HepG2 (cell line): ENCODE measurements around the gene TULP3. TPM values are rescaled to one million over a fixed set of nuclear protein-coding genes. Genes with fewer than 3 reads are reported as not detected.

Experiments
- DMAP1 ChIP-seq: IDR thresholded peaks from 2 replicates; pipeline ENCODE4 v1.6.1; 2016
- FOXM1 ChIP-seq: sonication (generic); formaldehyde crosslinking; IDR thresholded peaks from 2 replicates; pipeline ENCODE4 v1.5.0; 2020; ENCODE audit warnings: missing genetic modification reagents
- GFI1 ChIP-seq: sonication (generic); formaldehyde crosslinking; IDR thresholded peaks from 2 replicates; pipeline ENCODE4 v1.5.0; 2020; ENCODE audit warnings: missing genetic modification reagents, mild to moderate bottlenecking, borderline replicate concordance
- HHEX ChIP-seq: IDR thresholded peaks from 2 replicates; pipeline ENCODE4 v1.6.1; 2016; ENCODE audit warnings: control low read depth
- HNRNPH1 ChIP-seq: fragments of 200-400 bp; formaldehyde crosslinking; optimal IDR thresholded peaks from 2 replicates; pipeline ENCODE3; 2017; ENCODE audit warnings: mild to moderate bottlenecking, low read depth, low read length
- KDM4B ChIP-seq: sonication (generic); formaldehyde crosslinking; IDR thresholded peaks from 2 replicates; pipeline ENCODE4 v1.4.0; 2020; ENCODE audit warnings: missing genetic modification reagents
- NFE2L2 ChIP-seq: fragments of 150-350 bp; IDR thresholded peaks from 2 replicates; pipeline ENCODE4 v1.6.1; 2014; ENCODE audit warnings: low read length
- NR2F1 ChIP-seq, 2 experiments: fragments of 450-650 bp in 1 of 2; formaldehyde crosslinking in 1 of 2; IDR thresholded peaks; 2 replicates each; pipeline versions ENCODE4 v1.5.0 to v1.6.1; 2016 to 2020; ENCODE audit warnings: mild to moderate bottlenecking in 1 of 2, missing compliant biosample characterization in 1 of 2, missing genetic modification reagents in 1 of 2, moderate library complexity in 1 of 2
- PPARG ChIP-seq: conservative IDR thresholded peaks from 2 replicates; pipeline ENCODE4 v1.6.1; 2016; ENCODE audit warnings: missing biosample characterization, missing genetic modification reagents
- RFXAP ChIP-seq: sonication (generic); formaldehyde crosslinking; IDR thresholded peaks from 2 replicates; pipeline ENCODE4 v1.4.0; 2020; ENCODE audit warnings: missing genetic modification reagents, borderline replicate concordance
- SATB2 ChIP-seq: sonication (generic); formaldehyde crosslinking; IDR thresholded peaks from 2 replicates; pipeline ENCODE4 v1.5.0; 2020; ENCODE audit warnings: missing genetic modification reagents
- WIZ ChIP-seq: sonication (generic); formaldehyde crosslinking; IDR thresholded peaks from 2 replicates; pipeline ENCODE4 v1.5.1; 2020; ENCODE audit warnings: mild to moderate bottlenecking, missing genetic modification reagents
- ZBTB7A ChIP-seq: sonication (generic); formaldehyde crosslinking; IDR thresholded peaks from 2 replicates; pipeline ENCODE4 v1.8.0; 2022; ENCODE audit warnings: mild to moderate bottlenecking, missing genetic modification reagents
- ZFAT ChIP-seq: sonication (generic); formaldehyde crosslinking; conservative IDR thresholded peaks from 2 replicates; pipeline ENCODE4 v1.8.1; 2023; ENCODE audit warnings: missing genetic modification reagents, inconsistent platforms
- ZNF180 ChIP-seq: sonication (generic); formaldehyde crosslinking; IDR thresholded peaks from 2 replicates; pipeline ENCODE4 v1.4.0; 2020; ENCODE audit warnings: low read depth, missing genetic modification reagents, borderline replicate concordance
- ZNF331 ChIP-seq: sonication (generic); formaldehyde crosslinking; IDR thresholded peaks from 2 replicates; pipeline ENCODE4 v1.4.0; 2020; ENCODE audit warnings: missing genetic modification reagents
- ZNF33A ChIP-seq: sonication (generic); formaldehyde crosslinking; IDR thresholded peaks from 2 replicates; pipeline ENCODE4 v1.5.1; 2020; ENCODE audit warnings: missing genetic modification reagents, mild to moderate bottlenecking, moderate library complexity, borderline replicate concordance
- ZNF616 ChIP-seq: sonication (generic); formaldehyde crosslinking; IDR thresholded peaks from 2 replicates; pipeline ENCODE4 v1.5.0; 2020; ENCODE audit warnings: low read depth, mild to moderate bottlenecking, missing genetic modification reagents
- ZNF720 ChIP-seq: sonication (generic); formaldehyde crosslinking; IDR thresholded peaks from 2 replicates; pipeline ENCODE4 v1.4.0; 2020; ENCODE audit warnings: missing genetic modification reagents
- ZNF737 ChIP-seq: sonication (generic); formaldehyde crosslinking; IDR thresholded peaks from 2 replicates; pipeline ENCODE4 v1.5.0; 2020; ENCODE audit warnings: missing genetic modification reagents, mild to moderate bottlenecking, borderline replicate concordance
- ZNF83 ChIP-seq: sonication (generic); formaldehyde crosslinking; IDR thresholded peaks from 2 replicates; pipeline ENCODE4 v1.4.0; 2020; ENCODE audit warnings: missing genetic modification reagents, mild to moderate bottlenecking, borderline replicate concordance
- polyA plus RNA-seq, 8 experiments: library from polyadenylated mRNA; depleted of rRNA in 3 of 8; stranded (reverse) in 7 of 8; unstranded in 1 of 8; fragments of >200 nt; fragmentation: Illumina TruSeq in 4 of 8; extraction: Trizol in 4 of 8; gene quantifications; 2 replicates each; pipeline versions ENCODE4 v1.2.1 to v1.2.3, GENCODE V29; 2011 to 2016; ENCODE audit warnings: low read depth in 4 of 8, missing spikeins in 1 of 8, mixed read lengths in 1 of 8; ENCODE audit not compliant: insufficient read depth in 1 of 8
- total RNA-seq, 5 experiments: library from RNA; depleted of rRNA; stranded (reverse); fragments of >200 nt; fragmentation: Illumina TruSeq; extraction: Trizol; gene quantifications; 2 replicates each; pipeline ENCODE4 v1.2.3, GENCODE V29; 2016; ENCODE audit warnings: low read depth in 1 of 5
- TF ChIP-seq, protein P1 (sequence below): sonication (generic); formaldehyde crosslinking; IDR thresholded peaks from 2 replicates; pipeline ENCODE4 v1.5.0; 2020; ENCODE audit warnings: mild to moderate bottlenecking, missing genetic modification reagents, borderline replicate concordance
- TF ChIP-seq, protein P2 (sequence below): sonication (generic); formaldehyde crosslinking; IDR thresholded peaks from 2 replicates; pipeline ENCODE4 v1.4.0; 2020; ENCODE audit warnings: missing genetic modification reagents
- TF ChIP-seq, protein P3 (sequence below): sonication (generic); formaldehyde crosslinking; IDR thresholded peaks from 2 replicates; pipeline ENCODE4 v1.9.0; 2021; ENCODE audit warnings: missing genetic modification reagents, borderline replicate concordance
- TF ChIP-seq, protein P4 (sequence below): sonication (generic); formaldehyde crosslinking; IDR thresholded peaks from 2 replicates; pipeline ENCODE4 v1.4.0; 2020; ENCODE audit warnings: mild to moderate bottlenecking, missing genetic modification reagents
- TF ChIP-seq, protein P5 (sequence below): fragments of 450-650 bp; IDR thresholded peaks from 2 replicates; pipeline ENCODE4 v1.6.1; 2017

The TULP3 gene
- total and polyA plus RNA-seq, 2 of the 13 experiments (the other 11 are each of a cell fraction or from before 2014, with no cell fraction given) = 11.2 to 13.2 TPM

DNA sequence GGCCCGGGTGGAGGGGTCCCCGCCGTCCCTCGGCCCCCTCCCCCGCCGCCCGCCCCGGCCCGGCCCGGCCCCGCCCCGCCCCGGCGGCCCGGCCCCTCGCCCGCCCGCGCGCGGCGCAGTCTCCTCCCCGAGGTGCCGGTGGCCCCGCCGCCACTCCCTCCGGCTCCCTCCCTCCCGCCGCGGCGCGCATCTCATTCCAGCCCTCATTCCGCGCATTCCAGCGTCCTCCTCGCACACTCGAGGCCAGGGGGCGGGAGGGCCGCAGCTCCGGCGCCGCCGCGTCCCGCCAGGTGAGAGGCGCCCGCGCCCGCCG, 68.5 kb downstream of the TULP3 start, which contains the start of gene TEAD4 (continued):
- TF ChIP-seq, protein P1, sequence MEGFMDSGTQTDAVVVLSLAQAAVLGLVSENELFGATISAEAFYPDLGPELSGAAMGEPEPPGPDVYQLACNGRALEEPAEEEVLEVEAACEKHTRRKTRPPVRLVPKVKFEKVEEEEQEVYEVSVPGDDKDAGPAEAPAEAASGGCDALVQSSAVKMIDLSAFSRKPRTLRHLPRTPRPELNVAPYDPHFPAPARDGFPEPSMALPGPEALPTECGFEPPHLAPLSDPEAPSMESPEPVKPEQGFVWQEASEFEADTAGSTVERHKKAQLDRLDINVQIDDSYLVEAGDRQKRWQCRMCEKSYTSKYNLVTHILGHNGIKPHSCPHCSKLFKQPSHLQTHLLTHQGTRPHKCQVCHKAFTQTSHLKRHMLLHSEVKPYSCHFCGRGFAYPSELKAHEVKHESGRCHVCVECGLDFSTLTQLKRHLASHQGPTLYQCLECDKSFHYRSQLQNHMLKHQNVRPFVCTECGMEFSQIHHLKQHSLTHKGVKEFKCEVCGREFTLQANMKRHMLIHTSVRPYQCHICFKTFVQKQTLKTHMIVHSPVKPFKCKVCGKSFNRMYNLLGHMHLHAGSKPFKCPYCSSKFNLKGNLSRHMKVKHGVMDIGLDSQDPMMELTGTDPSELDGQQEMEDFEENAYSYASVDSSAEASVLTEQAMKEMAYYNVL (CRISPR knock-in tag) = no peak; the same call in 1 of the 2 replicates
- TF ChIP-seq, protein P2, sequence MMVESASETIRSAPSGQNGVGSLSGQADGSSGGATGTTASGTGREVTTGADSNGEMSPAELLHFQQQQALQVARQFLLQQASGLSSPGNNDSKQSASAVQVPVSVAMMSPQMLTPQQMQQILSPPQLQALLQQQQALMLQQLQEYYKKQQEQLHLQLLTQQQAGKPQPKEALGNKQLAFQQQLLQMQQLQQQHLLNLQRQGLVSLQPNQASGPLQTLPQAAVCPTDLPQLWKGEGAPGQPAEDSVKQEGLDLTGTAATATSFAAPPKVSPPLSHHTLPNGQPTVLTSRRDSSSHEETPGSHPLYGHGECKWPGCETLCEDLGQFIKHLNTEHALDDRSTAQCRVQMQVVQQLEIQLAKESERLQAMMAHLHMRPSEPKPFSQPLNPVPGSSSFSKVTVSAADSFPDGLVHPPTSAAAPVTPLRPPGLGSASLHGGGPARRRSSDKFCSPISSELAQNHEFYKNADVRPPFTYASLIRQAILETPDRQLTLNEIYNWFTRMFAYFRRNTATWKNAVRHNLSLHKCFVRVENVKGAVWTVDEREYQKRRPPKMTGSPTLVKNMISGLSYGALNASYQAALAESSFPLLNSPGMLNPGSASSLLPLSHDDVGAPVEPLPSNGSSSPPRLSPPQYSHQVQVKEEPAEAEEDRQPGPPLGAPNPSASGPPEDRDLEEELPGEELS (CRISPR knock-in tag) = no peak
- TF ChIP-seq, protein P3, sequence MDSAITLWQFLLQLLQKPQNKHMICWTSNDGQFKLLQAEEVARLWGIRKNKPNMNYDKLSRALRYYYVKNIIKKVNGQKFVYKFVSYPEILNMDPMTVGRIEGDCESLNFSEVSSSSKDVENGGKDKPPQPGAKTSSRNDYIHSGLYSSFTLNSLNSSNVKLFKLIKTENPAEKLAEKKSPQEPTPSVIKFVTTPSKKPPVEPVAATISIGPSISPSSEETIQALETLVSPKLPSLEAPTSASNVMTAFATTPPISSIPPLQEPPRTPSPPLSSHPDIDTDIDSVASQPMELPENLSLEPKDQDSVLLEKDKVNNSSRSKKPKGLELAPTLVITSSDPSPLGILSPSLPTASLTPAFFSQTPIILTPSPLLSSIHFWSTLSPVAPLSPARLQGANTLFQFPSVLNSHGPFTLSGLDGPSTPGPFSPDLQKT (CRISPR knock-in tag) = no peak
- no peak for TF ChIP-seq NR2F1 (CRISPR knock-in tag; IDR thresholded peaks at IDR 0.05)
- TF ChIP-seq SATB2 (CRISPR knock-in tag) = no peak
- TF ChIP-seq ZBTB7A (CRISPR knock-in tag) = no peak
- TF ChIP-seq FOXM1 = no peak
- no peak; the same call in 1 of the 2 replicates for TF ChIP-seq ZNF331 (CRISPR knock-in tag)
- TF ChIP-seq, protein P4, sequence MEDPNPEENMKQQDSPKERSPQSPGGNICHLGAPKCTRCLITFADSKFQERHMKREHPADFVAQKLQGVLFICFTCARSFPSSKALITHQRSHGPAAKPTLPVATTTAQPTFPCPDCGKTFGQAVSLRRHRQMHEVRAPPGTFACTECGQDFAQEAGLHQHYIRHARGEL (CRISPR knock-in tag) = no peak
- no peak for TF ChIP-seq KDM4B (CRISPR knock-in tag)
- no peak for TF ChIP-seq HHEX (CRISPR knock-in tag)
- TF ChIP-seq ZNF616 (CRISPR knock-in tag) = no peak
- no peak for TF ChIP-seq PPARG (CRISPR knock-in tag)
- TF ChIP-seq RFXAP (CRISPR knock-in tag) = no peak
- TF ChIP-seq HNRNPH1 = no peak
- TF ChIP-seq WIZ = no peak
- no peak for TF ChIP-seq ZNF720 (CRISPR knock-in tag)
- TF ChIP-seq, protein P5, sequence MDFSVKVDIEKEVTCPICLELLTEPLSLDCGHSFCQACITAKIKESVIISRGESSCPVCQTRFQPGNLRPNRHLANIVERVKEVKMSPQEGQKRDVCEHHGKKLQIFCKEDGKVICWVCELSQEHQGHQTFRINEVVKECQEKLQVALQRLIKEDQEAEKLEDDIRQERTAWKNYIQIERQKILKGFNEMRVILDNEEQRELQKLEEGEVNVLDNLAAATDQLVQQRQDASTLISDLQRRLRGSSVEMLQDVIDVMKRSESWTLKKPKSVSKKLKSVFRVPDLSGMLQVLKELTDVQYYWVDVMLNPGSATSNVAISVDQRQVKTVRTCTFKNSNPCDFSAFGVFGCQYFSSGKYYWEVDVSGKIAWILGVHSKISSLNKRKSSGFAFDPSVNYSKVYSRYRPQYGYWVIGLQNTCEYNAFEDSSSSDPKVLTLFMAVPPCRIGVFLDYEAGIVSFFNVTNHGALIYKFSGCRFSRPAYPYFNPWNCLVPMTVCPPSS = no peak
- TF ChIP-seq ZNF180 (CRISPR knock-in tag) = no peak
- TF ChIP-seq ZNF83 (CRISPR knock-in tag) = no peak
- TF ChIP-seq GFI1 (CRISPR knock-in tag) = no peak
- no peak for TF ChIP-seq ZNF737
- no peak for TF ChIP-seq ZFAT (CRISPR knock-in tag)
- TF ChIP-seq NFE2L2 = no peak
- TF ChIP-seq ZNF33A (CRISPR knock-in tag) = 0 out of 2 replicates have a peak, but pooled peaks have one; percentile 11
- TF ChIP-seq DMAP1 (CRISPR knock-in tag) = no peak
